PC-9 (cell line): ENCODE measurements around the gene CX3CR1.

Source experiments
- CTCF ChIP-seq: fragments of 200-600 bp; sonication (generic); conservative IDR thresholded peaks from 2 replicates; pipeline ENCODE4 v1.6.1; 2017; ENCODE audit warnings: mixed run types, antibody characterized with exemption, mild to moderate bottlenecking, moderate library complexity
- EZH2 ChIP-seq: fragments of 200-600 bp; sonication (generic); IDR thresholded peaks from 2 replicates; pipeline ENCODE4 v1.8.0; 2017; ENCODE audit warnings: antibody characterized with exemption, low read depth

- TF ChIP-seq CTCF: no peak
- no peak for TF ChIP-seq EZH2
Measured at GRCh38 chr3:39271363-39271914, 8.4 kb downstream of the CX3CR1 start.
